ENCODE data around the gene ZC3H8.
"Not testable (repeated sequence)": the region's sequence is repeated elsewhere in the genome, so short reads cannot be mapped to it uniquely, and the experiment has no call there.

ZC3H8 gene

DNA sequence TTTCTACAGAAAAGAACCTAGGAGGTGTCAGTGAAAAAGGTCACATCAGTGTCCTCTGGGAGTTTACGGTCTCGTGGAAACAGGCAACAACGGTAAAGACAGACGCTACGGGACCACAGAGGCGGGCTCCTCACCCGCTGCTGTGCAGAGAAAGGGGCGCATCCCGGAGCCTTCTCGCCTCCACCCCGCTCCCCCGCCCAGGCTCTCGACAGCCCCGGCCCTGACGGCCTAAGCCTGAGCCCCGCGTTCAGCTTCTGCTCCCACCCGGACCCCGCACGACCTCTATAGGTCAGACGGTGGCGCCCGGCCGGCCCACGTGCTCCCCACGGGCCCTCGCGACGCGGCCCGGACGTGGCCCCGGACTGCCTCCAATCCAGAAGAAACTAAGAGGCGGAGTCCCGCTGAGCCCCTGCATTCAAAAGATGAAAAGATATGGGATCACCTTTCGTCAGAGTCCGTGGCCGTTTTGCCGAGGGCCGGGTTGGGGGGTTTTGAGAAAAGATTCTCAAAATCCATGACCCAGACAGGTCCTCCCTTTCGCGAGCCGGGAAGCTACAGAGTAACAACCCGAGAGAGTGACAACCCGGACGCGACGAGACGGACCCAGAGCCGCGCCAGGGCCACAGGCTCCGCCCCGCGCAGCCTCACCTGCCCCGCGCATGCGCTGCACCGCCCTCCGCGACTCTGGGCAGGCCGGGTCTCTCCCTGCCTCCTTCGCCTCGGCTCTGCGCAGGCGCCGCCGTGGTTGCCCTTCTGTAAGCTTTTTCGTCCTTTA, at the start of gene ZC3H8:
TSS of gene ZC3H8 (minus strand) at position 577 of the 775 bp plus-strand sequence. CDS start at position 516, 61 bp downstream.
- DNase-seq, result peak; percentile 97

DNA sequence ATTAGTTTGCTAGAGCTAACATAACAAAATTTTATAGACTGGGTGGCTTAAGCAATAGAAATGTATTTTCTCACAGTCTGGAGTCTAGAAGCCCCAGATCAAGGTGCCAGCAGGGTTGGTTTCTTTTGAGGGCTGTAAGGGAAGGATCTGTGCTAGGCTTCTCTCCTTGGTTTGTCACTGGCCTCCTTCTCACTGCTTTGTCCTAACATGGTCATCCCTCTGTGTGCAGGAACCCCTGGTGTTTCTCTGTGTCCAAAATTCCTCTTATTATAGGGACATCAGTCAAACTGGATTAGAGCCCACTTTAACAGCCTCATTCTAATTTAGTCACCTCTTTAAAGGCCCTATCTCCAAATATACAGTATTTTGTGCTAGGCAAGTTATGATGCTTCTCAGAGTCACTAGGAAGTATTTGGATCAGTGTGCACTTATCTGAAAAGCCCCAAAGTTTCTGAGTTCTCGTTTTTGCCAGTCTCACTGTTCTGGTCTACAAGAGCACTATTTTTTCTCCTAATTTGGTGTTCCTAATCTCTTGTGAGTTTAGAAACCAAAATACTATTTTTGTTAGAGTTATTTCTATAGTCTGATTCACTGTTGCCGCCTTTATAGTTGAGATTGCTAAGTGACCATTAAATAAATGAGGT, 49.6 kb upstream of the ZC3H8 start:
- DNase-seq, result no peak

DNA sequence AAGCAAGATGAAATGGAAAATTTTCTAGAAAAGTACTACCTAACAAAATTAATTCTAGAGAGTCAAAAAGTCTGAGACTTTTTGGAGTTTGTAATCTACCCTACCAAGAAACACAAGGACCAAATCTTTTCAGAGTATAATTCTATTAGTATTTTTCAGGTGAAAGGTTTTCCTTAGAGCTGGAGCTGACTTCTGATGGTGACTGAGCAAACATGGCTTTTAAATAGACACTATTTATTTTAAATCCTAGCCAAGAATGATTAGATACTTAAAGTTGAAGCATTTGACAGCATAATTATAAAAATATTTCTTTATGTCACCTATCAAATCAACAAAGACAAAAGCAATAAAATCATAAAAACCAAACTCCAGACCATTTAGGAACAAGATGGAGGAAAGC, 47.1 kb upstream of the ZC3H8 start:
- no peak for DNase-seq

DNA sequence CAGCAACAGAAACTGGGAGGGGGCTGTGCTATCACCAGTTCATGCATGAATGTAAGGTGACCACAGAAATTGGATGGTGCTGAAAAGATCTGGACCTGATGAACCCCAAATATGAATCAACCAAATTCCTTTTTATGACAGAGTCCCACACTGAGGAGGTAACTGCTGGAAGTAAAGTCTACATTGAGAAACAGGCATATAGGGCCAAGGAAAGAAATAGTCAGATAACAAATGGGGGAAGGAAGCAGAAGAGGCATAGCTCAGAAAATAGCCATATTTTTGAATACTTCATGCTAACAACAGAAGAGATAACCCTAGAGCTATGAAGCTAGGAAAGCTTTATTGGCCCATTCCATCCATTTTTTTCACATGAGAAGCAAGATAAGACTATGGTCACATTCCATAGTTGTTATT, 46.3 kb upstream of the ZC3H8 start:
- DNase-seq, result no peak

DNA sequence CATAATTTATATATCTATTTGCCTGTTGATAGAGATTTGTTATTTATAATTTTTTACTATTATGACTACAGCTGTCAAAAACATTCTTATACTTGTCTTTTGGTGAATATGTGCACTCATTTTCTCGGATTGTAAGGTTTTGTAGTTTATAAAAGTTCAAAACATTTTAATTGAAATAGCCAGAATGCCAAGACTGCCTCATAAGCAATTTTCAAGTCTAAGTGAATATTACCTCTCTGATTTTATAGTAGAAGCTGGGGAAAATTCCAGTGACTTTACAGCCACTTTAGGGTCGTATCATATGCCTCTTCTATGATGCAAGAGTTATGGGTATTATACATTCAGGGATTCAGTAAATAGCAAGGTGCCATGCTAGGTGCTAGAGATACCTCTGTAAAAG, 41.6 kb upstream of the ZC3H8 start:
- no peak for DNase-seq

DNA sequence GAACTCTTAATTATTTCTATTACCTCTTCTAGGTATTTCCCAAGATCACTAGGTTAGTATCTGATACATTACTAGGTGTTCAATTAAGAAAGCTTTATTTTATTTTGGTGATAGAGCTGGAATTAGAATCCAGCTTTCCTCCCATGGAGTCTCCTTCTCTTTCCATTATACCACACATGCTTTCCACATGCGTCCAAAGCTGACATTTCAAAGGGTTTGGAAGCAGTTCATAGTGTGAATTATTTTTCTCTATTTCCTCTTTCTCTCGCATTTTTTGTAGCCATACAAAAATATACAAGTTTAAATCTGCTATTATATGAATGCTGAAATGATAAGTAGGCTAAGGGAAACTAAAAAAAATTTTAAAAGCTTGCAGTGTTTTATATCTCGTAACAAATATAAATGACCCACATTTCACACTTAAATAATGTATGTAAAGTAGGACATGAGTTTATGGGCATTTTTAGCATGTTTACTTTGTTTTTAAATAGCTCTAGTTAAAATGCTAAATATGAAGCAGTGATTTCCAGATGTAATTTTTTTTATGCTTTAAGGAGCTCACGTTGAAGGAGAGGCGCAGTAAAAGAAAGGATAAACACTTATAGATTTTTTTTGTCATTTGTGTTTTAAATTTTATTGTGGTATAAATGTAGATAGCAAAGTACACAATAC, 40.7 kb upstream of the ZC3H8 start:
- DNase-seq, result no peak

DNA sequence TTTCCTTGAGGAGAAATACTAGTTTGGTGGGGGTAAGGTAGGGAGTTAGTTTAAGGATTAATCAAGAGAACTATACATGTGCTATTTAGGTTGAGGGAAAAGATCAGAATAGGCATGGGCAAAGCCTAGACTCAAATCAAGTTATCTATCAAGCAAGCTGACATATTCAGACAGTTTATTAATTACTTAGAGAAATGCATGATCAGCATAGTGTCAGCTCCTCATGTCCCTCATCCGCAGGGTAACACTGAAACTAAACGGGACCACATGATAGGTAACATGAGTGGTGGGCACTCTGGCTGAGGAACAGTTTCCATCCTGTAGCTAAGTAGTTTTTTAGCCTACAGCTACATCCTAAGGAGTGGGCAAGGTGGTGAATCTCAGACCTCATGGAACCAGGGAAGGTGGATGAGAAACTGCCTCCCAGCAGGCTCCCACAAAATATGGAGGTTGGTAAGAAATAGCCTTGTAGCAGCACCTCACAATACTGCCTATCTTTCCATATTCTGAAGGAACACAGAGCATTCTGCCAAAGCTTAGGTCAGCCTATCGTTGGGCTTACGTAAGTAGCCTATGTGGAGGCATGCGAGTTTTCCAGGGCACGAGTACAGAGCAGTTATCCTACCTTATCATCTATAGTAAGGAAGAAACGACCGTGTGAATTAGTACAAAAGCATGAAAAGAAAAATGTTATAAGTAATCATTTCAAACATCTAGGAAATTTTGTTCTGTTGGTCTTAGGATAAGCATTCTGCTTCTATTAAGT, 39.0 kb upstream of the ZC3H8 start:
- no peak for DNase-seq

DNA sequence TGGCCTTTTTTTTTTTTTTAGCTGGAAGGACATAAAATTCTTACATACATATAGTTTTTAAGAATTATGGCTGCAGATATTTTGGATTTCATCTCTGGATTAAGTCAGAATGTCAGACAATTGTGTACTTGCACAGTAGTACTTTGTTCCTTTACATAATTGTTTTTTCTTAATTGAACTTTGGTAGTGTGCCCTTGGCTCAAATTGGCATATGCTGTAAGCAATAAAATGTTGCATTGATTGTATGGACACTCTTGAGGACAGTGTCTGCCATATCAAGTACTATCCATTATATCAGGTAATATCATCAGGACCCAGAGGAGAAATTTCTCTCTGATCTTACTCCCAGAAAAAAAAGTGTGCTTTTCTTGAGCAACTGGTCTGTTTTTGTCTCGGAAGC, 35.8 kb upstream of the ZC3H8 start:
- DNase-seq, result no peak

DNA sequence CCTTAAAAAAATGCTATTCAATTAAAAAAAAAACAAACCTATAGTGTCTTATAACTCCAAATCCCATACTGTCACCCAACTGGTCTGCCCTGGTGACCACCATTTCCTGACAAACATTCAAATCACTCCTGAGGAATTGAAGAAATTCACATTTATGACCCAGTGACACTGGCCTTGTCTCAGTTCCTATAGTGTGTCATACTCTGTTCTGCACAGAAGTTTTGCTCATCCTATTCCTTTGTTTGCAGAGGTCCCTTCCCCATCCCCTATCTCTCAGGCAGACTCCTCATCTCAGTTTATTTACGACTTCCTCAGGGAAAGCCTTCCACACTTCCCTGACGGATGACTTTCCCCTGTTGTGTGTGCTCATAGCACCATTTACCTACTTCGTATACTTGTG, 35.2 kb upstream of the ZC3H8 start:
- no peak for DNase-seq

DNA sequence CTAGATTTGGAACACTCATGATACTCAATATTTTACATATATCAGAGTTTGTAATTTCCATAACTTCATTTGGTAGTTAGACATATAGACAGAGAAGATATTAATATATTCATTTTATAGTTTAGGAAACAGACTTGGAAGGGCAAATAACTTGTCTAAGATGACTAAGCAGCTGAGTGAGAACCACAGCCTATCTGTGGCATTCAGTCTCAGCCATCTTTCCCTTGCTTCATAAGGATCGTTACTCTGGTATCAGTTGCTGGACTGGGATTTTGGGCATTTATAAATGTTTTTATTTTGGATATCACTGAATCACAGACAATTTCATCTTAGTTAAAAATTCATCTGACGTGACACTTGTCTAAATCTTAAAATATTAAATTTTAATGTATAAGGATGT, 28.7 kb upstream of the ZC3H8 start:
- DNase-seq, result not testable (repeated sequence)

DNA sequence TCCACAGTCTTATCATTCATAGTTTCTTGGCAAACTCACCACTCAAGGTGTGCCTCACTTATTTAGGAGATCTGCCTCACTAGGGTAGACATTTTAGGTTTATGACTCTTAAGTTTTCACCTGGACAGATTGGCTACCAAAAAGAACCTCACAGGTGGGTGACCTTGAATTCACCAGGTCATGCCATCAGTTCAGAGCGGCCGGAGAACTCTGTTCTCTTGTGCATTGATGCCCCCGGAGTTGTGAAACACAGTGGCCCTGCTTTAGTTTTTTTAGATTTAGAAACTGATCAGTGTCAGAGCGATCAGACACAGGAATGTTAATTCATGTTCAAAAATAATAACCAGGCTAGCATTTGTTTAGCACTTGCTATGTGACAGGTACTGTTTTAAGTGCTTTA, 27.2 kb upstream of the ZC3H8 start:
- not testable (repeated sequence) for DNase-seq

DNA sequence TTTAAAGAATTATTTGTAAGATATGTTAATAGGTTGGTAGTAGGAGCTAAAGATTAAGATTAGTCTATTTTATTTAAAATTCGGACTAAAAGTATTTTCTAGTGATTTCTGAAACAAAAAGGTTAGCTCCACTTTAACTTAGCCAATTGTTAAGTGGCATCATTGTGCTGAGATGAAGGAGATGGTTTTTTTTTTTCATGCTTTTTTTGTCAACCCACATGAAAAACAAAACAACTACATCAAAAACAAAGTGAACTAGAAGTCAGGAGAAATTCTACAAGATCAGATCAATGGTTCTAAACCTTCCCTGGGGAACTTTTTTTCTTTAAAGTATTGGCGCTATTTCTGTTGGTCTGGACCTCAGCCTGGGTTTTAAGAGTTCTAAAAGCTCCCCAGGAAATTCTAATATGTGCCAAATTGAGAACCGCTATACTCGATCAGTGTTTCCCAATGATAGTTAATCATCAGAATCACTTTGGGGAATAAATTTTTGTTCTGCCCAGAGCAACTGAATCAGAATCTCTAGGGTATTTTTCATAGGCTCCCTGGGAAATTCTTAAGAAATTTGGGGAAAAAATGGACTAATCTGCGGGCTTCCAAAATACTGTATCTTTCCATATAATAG, 22.9 kb upstream of the ZC3H8 start:
- DNase-seq, result no peak

DNA sequence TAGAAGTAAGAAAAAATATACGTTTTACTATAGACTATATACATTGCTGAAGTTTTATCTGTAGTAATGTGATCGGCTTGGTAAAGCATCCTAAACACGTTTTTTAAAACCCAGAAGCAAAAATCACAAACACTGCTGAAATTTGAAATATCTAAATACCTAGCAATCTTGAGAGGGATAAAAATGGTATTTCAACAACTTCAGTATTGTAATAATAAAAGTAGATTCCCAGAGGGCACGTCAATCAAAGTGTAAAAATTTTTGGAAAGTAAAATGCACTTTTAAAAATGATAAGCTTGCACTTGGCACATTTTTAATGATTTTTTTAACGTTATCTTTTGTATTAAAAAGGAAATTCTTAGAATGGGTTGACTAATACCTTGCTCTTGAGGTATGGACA, 22.1 kb upstream of the ZC3H8 start:
- DNase-seq, result peak; percentile 11

DNA sequence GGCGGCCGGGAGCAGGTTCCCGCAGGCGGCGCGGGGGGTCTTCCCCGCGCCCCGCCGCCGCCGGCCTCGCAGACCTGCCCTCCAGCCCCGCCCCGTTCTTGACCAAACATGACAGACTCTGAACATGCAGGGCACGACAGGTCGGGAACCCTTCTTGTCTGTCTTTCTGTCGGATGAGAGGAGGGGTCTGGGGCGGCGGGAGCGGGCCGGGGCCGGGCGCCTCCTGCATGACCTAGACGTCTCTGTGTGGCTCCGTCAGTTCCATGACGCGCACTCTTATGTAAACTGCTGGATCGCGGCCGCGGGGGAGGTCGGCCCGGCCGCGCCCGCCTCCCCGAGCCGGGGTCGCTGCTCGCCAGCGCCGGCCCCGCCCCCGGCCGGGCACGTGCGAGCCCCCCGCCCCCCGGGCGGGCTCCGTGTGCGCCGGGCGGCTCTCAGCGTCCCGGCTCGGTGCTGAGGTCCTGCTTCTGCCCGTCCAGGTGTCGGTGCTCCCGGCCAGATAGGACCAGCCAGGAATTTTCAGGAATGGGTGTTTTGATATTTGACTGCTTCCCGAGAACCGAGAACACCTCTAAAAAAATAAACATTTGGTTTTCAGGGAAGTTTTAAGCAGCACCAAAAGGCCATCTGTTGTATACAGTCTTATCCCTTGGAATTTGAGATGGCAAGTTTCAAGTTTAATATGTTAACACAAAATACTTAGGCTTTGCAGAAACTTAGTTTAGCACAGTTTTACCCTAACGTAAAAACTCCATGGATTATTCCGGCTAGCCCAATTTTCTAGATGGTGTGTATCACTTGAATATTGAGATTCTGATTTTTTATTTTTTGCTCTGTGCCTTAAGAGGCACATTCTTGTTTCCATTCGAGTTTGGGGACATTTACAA, 21.3 kb upstream of the ZC3H8 start:
- peak; percentile 94 for DNase-seq

DNA sequence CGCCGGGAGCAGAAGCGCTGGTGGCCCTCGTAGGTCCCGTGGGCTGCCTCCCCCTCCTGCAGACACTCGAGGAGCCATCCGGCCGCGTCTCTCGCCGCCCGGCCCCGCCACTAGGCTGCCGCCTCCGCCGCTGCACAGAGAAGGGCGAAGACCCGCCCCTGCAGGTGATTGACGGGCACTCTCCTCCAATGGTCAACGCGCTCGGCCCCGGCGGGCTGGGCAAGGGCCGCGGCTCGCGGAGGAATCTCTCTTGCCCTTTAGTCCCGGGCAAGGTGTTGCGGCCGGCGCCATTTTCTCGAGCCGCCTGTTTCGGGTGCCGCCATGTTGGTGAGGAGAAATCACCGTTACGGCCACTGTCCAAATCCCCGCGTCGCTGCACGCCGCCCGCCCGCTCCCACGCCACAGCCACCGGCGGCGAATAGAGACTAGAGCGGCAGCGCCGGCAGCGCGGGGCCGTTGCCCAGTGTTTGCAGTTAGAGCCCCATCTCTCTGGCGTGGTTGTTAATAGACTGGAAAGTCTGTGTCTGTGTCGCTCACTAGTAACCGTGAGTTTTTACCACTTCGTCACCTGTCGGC, 20.6 kb upstream of the ZC3H8 start, which contains the start of gene ZC3H6:
TSS of gene ZC3H6 (plus strand) at position 287 of the 576 bp plus-strand sequence. CDS start 398 bp downstream, outside the sequence.
- DNase-seq, result peak; percentile 100

DNA sequence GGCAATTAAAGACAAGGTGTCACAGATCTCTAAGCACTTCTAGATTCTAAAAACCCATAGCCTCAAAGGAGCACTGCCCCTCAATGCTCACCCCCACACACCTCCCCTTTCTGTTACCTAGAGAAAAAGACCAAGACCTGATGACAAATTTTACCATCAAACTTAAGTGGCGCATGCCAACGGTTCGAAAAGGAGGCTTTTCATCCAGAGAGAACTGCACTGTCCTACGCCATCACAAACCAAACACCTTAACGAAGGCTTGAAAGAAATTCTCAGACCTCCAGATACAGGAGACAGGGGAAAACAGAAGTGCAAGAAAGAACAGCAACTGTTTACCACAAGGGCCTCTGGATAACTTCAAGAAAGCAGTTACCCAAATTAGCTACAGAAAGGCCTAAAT, 18.5 kb upstream of the ZC3H8 start:
- DNase-seq, result no peak

DNA sequence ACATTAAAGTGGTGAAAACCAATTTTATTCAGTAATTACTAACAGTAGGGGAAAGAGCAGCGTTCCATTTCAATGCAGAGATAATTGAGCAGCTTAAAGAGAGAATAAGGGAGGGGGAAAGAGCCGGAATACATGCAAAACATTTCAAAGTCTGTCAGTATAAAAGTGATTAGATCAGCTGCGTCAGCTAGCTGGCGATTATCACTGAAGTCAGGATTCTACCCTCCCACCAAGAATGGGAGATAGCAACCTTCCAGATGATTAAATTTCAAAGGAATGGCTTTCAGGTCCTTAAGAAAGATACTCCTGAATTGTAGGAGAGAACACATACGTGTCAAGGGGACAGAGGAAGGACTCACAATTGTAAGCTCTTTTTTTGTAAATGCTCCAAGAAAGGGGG, 17.8 kb upstream of the ZC3H8 start:
- DNase-seq, result peak; percentile 10

DNA sequence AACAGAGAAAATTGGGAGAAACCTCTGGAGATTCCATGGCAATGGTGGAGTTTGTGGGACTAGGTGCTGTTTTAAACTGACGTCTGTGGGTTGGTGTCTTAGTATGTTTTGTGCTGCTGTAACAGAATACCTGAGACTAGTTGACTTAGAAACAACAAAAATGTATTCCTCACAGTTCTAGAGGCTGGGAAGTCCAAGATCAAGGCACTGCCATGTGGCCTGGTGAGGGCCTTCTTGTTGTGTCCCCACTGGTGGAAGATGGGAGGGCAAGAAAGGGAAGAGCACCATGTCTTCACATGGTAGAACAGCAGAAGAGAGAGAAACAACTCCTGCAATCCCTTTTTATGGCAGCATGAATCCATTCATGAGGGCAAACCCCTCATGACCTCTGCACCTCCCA, 13.7 kb upstream of the ZC3H8 start:
- no peak for DNase-seq

DNA sequence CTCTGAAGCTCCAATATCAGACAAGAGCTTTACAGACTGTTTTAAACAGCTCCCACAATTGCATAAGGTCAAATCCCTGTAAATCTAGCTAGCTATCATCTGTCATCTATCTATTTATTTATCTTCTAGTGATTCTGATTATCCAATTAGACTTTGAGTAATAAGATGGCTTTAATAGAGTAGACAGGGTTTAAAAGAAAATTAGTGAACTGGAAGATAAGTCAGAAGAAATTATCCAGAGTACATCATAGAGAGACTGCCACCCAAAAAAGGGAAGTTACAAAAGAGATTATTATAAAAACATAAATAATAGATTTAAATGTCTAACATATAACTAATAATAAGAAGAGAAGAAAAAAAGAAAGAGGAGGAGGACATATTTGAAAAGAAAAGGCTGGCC, 8.0 kb upstream of the ZC3H8 start:
- no peak for DNase-seq

DNA sequence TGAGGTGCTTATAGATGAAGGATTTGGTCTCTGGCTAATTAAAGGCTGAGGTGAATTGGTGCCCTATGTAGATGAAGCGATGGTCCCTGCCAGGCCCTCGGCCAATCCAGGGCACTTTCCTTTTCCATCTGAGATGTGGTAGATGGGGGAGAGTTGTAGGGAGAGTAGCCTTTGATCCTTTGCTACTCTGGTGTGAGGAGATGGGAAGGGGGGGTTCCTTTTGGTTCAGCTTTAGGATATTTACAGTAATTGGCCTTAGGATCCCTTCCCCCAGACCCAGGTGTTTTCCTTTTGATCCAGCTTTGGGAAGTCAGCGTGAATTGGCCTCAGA, 5.4 kb upstream of the ZC3H8 start:
- DNase-seq, result no peak
